RWPE2 (cell line): ENCODE data around the gene ZNF853.

Source experiments
- ATAC-seq: fragments of 200-7000 bp; cut with Tn5 transposase; 3 replicates; pipeline ENCODE4 v1.9.1; 2021; ENCODE audit warnings: low read depth
- DNase-seq: peaks from one replicate; pipeline ENCODE4 v3.0.0-alpha.2; 2020; ENCODE audit warnings: low spot score
- H3K27ac ChIP-seq: fragments of 450-650 bp; 2 replicates; pipeline ENCODE4 v1.5.1; 2017; ENCODE audit warnings: mild to moderate bottlenecking; ENCODE audit not compliant: poor library complexity, severe bottlenecking
- H3K27me3 ChIP-seq: fragments of 250-450 bp; sonication (Bioruptor Pico); 2 replicates; pipeline ENCODE4 v1.5.1; 2021; ENCODE audit warnings: mild to moderate bottlenecking, moderate library complexity; ENCODE audit not compliant: insufficient read depth, poor library complexity, severe bottlenecking
- H3K36me3 ChIP-seq: fragments of 250-450 bp; sonication (Bioruptor Pico); 2 replicates; pipeline ENCODE4 v1.5.1; 2020; ENCODE audit warnings: low read depth, mild to moderate bottlenecking, moderate library complexity
- H3K4me1 ChIP-seq: fragments of 250-450 bp; sonication (Bioruptor Pico); 2 replicates; pipeline ENCODE4 v1.5.1; 2021; ENCODE audit warnings: mild to moderate bottlenecking, moderate library complexity; ENCODE audit not compliant: insufficient read depth, poor library complexity, severe bottlenecking
- H3K4me3 ChIP-seq: fragments of 250-450 bp; sonication (Bioruptor Pico); 2 replicates; pipeline ENCODE4 v1.5.1; 2021; ENCODE audit warnings: mild to moderate bottlenecking, moderate library complexity; ENCODE audit not compliant: severe bottlenecking
- H3K9me3 ChIP-seq: fragments of 250-450 bp; sonication (Bioruptor Pico); 2 replicates; pipeline ENCODE4 v1.5.1; 2021; ENCODE audit warnings: mild to moderate bottlenecking, moderate library complexity; ENCODE audit not compliant: severe bottlenecking
- CTCF ChIP-seq: fragments of 450-650 bp; IDR thresholded peaks from one replicate; pipeline ENCODE4 v1.5.1; 2017; ENCODE audit warnings: mild to moderate bottlenecking, moderate library complexity; ENCODE audit not compliant: poor library complexity, severe bottlenecking

Gene ZNF853

GRCh38 chr7:6648066-6648814 lies 32.8 kb downstream of the ZNF853 start:
- Histone ChIP-seq H3K4me1 (no peaks in the 10 kb centered on the region), H3K27ac (no peak overlapping the region), H3K36me3 (peaks cover 24% of the 10 kb centered on the region), H3K9me3 (no peaks in the 10 kb centered on the region), H3K27me3 (no peaks in the 10 kb centered on the region), H3K4me3 (no peak overlapping the region)
- ATAC-seq (no peak), DNase-seq (peak; percentile 51)
- no peak for TF ChIP-seq CTCF

GRCh38 chr7:6648815-6649104 lies 33.4 kb downstream of the ZNF853 start:
- no peak for TF ChIP-seq CTCF
- Histone ChIP-seq H3K27me3 (no peaks in the 10 kb centered on the region), H3K4me3 (no peak overlapping the region), H3K4me1 (no peaks in the 10 kb centered on the region), H3K36me3 (peaks cover 22% of the 10 kb centered on the region), H3K9me3 (no peaks in the 10 kb centered on the region), H3K27ac (no peak overlapping the region)
- no peak for ATAC-seq
- DNase-seq = peak; percentile 32

- DNase-seq (peak; percentile 51), ATAC-seq (no peak)
- Histone ChIP-seq H3K4me3 (no peak overlapping the region), H3K9me3 (no peaks in the 10 kb centered on the region), H3K4me1 (no peaks in the 10 kb centered on the region), H3K27me3 (no peaks in the 10 kb centered on the region), H3K36me3 (peaks cover 16% of the 10 kb centered on the region), H3K27ac (no peak overlapping the region)
- no peak for TF ChIP-seq CTCF
Observed at GRCh38 chr7:6649241-6649961, 34.0 kb downstream of the ZNF853 start.

GRCh38 chr7:6650086-6650485 lies 34.7 kb downstream of the ZNF853 start:
- H3K9me3 ChIP-seq = no peaks in the 10 kb centered on the region
- H3K36me3 ChIP-seq = peaks cover 13% of the 10 kb centered on the region
- TF ChIP-seq CTCF = no peak
- no peak for ATAC-seq
- H3K27ac ChIP-seq = no peak overlapping the region
- DNase-seq = peak; percentile 23
- no peaks in the 10 kb centered on the region for H3K4me1 ChIP-seq
- H3K27me3 ChIP-seq = no peaks in the 10 kb centered on the region
- no peak overlapping the region for H3K4me3 ChIP-seq

- Histone ChIP-seq H3K36me3 (peaks cover 9% of the 10 kb centered on the region), H3K4me3 (no peak overlapping the region), H3K9me3 (no peaks in the 10 kb centered on the region), H3K4me1 (no peaks in the 10 kb centered on the region), H3K27ac (no peak overlapping the region), H3K27me3 (no peaks in the 10 kb centered on the region)
- TF ChIP-seq CTCF = no peak
- DNase-seq (peak; percentile 56), ATAC-seq (no peak)
Observed at GRCh38 chr7:6650521-6651011, 35.2 kb downstream of the ZNF853 start.
